Astrocyte (in vitro differentiated cells and primary cell): ENCODE measurements around the gene PLEKHA1.

Source experiments
- CTCF ChIP-seq: IDR thresholded peaks from 2 replicates; pipeline ENCODE4 v1.5.1; 2011; ENCODE audit warnings: low read depth, mild to moderate bottlenecking, inconsistent platforms, low read length, moderate library complexity; ENCODE audit not compliant: insufficient read depth
- EZH2 ChIP-seq: IDR thresholded peaks from 2 replicates; pipeline ENCODE4 v1.6.1; 2012; ENCODE audit warnings: mild to moderate bottlenecking, low read length, inconsistent platforms; ENCODE audit not compliant: insufficient read depth

GRCh38 chr10:122329416-122329815 lies 45.1 kb upstream of the PLEKHA1 start:
- no peak for TF ChIP-seq EZH2
- TF ChIP-seq CTCF = no peak
